Hepatic stellate cell (primary cell): Measurements from ENCODE around the gene DPP10.

Source experiments
- DNase-seq: peaks from one replicate; pipeline ENCODE4 v3.0.0; 2011; ENCODE audit warnings: low spot score

DPP10 gene

DNA sequence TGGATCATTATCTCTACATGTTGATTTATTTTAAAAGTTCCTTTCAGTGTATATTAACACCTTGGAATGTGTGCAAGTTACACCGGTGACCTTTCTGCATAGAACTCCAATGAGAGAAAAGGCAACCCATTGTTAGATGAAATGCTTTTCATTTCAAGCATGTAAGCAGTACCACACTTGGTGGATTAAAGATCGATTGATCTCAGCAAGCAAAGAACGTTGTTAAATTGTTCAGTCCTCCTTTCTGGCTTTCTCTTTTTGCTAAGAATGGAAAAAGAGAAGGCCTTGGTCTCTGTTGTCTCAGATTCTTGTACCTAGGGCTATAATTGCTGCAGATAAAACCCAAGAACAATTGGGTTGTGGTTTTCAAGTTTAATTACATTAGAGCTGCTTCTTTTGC lies 843.0 kb downstream of the DPP10 start:
- no peak for DNase-seq

DNA sequence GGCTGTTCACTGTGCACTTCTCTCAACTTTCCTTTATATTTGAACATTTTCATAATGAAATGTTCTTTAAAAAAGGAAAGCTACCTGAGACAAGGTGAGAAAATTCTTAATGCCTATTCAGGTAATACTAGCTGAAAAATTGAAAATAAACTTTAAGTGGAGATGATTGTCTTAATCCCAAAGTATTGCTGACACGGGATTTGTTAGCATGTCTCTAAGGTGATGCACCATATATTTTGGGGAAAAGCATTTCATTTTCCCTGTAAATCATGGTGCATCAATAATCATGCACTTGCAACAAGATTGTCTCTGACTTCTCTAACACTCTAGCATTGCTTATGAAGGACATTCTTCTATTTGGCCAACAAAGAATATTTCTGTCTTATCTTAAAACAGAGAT lies 848.0 kb downstream of the DPP10 start:
- no peak for DNase-seq

DNA sequence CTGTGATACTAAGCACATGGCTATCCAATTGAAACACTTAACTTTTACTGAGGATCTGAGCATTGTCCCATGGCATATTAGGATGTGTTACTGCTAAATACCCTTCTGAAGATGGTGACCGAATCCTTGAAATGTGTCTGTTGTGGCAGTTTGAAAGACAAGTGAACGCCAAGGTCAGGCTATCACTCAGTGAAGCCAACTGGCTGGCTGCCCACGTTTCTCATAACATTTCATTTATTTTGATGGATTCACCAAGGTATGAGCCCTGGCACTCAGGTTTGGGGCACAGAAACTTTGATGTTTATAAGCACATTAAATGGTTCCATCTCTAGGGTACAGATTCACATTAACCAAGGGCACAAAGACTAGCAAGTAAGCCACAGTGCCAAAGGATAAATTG lies 850.3 kb downstream of the DPP10 start:
- DNase-seq: no peak

DNA sequence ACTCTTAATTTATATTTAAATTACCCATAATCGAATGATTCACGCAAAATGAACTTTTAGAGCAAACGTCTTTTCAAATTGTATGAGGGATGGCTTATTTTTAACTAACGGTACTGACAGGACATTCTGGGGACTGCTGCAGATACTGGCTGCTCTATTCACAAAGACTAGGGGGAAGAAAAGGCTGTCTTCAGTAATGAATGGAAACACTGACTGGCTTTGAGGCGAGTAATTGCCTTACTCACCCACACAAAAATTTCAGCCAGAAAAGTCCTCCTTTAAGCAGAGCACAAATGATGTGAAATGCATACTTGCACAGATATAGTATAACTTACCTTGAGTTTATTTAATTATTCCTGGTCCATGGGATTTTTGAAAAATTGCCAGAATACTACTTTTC lies 852.6 kb downstream of the DPP10 start:
- DNase-seq: no peak

DNA sequence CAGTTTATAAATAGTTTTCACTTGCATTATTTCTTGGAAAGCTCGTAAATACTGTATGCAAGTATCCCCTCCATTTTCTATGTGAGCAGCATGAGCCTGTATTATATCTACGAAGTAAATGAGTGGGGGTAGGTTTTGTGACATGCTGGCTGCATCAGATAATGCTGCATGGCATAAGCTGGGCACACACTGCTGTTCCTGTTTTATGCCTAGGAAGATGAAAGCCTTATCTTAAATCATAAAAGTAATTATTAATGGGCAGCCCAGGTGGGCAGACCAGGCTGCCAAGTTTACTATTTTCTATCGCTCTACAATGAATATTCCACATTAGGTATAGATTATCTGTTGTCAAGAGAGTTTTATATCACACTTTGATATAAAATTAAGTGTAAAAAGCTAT lies 854.6 kb downstream of the DPP10 start:
- DNase-seq: no peak

DNA sequence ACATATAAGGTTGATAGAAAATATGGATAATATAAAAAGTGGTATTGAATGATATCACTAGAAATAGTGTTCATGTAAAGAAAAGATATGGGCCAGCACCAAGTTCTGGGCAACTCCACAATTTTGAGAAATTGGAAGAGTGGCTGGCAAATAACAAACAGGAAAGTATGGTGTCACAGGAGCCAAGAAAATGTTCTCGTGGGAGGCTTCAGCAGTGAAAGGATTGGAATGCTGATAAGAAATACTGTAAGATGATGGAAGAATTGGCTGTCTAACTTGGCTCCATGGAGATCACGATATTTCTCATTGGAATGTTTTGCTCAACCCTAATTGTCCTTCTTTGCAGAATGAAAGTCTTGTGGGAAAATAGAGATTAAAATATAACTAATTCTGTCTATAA lies 856.8 kb downstream of the DPP10 start:
- no peak for DNase-seq

DNA sequence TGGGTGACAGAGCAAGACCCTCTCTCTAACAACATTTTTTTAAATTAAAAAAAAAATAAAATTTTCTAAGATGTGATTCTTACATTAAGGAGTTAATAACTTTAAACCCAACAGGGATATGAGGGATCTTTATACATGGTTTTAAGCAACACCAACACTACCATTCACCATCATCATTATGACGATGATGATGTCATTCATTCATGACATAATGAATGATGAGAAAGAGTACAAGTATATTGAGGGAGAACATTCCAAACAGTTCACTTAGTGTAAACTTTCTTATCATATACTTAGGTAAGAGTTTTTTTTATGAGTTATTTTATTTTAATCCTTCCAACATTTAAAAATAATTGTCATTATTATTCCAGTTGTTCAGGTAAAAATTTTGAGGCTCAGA lies 863.3 kb downstream of the DPP10 start:
- DNase-seq: no peak

DNA sequence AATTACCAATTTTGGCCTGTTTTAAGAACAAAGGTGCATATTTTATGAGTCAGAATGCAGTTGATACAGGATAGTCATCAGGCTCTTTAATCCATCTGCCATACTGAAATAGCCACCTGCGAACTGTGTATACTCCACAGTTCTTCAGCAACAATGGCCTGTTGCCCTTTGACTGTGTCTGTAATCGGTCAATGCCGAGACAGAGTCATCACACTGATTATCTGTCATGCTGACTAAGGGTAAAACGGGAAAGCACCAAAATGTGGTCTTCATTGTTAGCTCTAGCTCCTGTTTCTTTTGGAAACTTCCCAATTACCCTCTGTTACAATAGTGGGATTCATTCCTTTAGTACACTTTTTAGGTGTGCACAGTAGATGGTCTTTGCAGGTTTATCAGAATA lies 871.7 kb downstream of the DPP10 start:
- DNase-seq: no peak

DNA sequence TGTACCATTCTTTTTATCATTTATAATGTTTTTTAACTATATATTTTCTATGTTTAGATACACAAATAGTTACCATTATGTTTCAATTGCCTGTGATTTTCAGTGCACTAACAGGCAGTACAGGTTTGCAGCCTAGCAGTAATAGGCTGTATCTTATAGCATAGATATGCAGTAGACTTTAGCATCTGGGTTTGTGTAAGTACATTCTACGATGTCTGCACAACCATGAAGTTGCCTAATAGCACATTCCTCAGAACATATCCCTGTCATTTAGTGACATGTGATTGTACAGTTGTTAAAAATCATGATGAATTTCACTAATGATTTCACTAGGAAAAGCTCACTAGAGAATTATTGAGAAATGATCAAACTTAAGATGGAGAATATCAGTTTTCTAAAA lies 884.6 kb downstream of the DPP10 start:
- no peak for DNase-seq

DNA sequence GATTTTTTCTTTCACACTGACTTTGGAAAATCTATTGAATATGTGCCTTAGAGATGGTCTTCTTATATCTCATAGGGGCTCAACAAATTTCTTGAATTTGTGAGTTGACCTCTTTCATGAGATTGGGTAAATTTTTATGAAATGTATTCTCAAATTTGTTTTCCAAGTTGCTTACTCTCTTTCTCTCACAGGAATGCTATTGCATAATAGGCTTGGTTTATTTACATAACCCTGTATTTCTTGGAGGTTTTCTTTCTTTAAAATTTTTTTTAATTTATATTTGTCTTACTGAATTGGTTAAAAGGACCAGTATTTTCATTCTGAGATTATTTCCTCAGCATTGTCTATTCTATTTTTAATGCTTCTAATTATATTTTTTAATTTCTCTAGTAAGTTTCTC lies 917.1 kb downstream of the DPP10 start:
- DNase-seq: no peak

DNA sequence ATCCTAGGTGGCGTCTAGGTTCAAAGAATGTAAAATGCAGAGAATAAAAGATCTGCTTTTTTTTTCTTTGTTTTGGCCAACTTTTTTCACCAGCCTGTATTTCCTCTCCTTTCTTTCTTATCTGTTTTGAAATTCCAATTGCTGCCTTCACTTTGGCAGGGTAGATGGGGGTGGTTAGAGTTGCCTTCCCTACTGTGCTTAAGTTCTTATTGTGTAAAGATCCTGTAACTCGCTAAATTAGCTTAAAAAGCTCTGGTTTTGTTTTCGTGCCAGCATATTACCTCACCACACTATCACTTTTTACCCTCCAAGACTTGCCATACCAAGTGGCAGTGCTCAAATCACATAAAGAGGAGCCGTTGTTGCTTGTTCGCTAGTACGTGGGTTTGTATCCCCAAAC lies 921.7 kb downstream of the DPP10 start:
- no peak for DNase-seq

DNA sequence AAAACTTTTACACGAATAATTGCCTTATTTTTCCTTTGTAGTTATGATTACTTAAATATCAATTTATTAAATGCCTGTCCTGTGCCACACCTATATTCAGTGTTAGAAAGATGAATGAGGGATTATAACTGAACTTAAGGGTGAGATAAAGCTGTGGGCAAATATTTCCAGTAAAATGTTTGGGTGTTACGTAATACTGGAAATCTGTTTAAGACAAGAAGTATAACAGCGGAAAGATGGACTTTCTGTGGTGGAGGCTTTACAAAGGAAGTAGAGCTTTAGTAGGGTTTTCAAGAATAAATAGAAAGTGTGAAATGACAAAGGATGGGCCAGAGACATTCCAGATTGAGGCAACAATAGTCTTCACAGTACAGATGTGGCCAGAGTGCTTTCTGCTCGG lies 927.0 kb downstream of the DPP10 start:
- no peak for DNase-seq

DNA sequence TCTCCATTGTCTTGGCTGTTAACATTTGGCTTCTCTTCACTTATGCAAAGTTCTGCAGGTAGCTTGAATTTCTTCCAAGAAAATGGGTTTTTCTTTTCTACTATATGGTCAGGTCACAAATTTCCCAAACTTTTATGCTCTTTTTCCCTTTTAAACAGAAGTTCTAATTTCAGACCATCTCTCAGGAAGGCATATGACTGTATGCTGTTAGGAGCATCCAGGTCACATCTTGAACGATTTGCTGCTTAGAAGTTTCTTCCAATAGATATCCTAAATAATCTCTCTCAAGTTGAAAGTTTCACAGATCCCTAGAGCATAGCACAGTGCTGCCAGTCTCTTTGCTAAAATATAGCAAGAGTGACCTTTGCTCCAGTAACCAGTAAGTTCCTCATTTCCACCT lies 932.5 kb downstream of the DPP10 start:
- no peak for DNase-seq

DNA sequence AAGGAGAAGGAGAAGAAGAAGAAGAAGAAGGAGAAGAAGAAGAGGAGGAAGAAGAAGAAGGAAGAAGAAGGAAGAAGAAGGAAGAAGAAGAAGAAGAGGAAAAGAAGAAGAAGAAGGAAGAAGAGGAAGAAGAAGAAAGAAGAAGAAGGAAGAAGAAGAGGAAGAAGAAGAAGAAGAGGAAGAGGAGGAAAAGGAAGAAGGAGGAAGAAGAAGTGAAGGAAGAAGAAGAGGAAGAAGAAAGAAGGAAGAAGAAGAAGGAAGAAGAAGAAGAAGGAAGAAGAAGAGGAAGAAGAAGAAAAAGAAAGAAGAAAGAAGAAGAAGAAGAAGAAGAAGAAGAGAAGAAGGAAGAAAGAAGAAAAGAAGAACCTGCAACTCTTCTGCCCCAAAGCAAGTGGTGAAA lies 942.0 kb downstream of the DPP10 start:
- DNase-seq: no peak

DNA sequence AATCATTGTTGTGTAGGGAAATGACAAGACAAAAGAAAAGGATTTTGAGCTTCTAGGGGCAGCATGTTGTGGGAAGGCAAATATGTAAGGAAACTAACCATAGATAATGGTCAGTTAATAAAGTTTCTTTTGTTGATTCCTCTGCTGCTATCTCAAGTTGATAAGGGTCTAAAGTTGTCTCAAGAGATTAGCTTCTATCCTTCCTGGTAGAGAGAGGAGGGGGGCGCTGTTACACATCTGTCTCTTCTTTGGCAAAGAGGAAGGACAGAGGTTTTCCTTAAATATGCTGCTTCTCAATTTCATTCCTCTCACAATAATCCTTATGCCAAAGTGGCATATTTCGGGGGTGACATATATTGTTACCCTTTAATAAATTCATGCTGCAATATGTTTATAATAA lies 944.0 kb downstream of the DPP10 start:
- DNase-seq: no peak

DNA sequence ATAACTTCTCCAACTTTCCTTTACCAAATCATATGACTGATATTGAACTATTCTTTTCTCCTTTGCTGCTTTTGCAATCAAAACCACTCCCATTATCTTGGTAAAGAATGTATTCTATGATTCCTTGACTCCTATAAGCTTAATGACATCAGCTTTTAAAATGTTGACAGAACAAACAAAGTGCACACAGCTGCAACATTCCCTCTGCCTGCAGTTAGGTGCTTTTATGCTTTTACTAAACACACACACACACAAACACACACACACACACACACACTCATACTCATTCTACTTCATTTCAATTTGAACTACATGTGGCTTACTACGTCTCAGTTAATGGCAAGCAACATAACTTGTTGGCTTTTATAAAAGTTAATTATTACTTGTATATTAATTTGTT lies 946.6 kb downstream of the DPP10 start:
- no peak for DNase-seq

DNA sequence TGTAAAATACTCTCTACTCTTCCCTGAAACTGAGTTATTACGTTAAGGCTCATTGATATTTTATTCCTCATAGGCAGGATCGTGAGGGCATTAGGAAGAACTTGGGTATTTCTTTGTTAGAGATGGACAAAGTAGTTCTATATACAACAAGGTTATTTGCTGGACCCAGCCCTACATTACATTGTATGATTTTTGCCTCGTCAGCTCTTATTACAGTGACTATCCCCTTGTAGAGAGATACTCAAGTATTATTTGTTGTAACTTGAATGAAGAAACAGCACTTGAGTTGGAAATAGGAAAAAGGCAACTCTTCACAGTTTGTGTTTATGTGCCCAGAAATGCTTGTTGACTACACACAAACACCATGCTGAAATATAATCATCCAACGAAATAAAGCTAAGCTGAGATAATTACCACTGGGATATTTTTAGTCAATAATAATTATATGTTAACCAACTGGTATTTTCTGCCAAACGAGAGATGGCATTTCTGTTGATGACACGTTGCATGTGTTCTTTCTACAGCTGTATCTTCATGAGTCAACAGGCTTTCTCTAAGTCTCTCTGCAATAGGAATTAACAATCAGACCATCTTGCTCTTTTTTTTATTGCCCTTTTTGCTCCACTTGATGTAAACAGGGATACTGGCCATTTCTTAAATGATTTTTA lies 947.6 kb downstream of the DPP10 start:
- no peak for DNase-seq

DNA sequence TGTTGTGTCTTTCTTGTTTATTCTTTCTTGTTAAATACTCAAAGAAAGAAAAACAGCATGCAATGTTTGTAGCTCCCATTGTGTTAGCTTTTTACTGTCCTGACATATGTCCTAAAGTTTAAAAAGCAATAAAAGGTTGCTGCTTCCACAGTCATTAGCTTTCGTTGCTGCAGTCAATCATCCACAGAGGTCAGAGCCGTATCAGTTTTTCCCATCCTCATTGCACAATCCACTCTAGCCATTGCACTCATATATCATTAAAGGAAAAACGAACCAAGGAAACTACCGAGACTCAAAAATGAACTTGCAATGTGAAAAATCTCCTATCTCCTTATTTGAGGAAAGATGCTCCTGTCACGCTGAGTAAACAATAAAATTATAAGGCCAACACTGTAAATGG lies 954.1 kb downstream of the DPP10 start:
- DNase-seq: no peak

DNA sequence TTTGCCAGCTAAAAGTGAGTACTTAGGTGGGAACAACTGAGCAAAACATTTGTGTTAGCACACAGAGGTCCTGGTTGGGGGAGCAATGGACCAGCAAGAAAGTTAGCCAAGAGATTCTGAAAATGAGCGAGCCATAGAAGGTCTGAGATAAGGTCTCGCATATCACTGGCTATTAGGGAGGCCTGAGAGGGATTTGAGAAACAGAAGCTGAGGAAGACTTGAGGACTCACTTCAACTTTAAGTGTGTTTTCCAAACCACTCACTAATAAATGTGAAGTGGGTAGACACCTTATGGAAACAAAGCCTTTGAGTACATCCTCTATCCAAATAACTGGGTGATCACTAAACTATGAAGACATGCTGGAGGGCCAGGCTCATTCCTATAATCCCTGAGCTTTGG lies 958.5 kb downstream of the DPP10 start:
- no peak for DNase-seq

DNA sequence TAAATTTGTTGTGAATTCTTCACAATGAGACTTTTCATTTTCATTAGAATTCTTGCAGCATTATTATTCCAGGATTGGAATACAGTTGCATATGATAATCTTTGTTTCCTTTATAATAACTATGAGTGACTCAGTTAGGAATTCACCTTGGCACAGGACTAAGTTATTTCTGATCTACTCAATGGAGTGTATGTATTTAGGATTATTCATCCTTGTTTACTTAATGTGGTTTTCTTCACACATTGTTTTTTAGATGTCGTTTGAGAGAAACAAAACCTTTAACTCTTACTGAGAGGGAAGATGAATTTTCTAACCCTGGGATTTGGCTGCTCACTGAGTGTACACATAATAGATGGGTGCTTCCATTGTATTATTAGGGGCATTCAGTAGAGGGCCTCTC lies 970.1 kb downstream of the DPP10 start:
- no peak for DNase-seq

DNA sequence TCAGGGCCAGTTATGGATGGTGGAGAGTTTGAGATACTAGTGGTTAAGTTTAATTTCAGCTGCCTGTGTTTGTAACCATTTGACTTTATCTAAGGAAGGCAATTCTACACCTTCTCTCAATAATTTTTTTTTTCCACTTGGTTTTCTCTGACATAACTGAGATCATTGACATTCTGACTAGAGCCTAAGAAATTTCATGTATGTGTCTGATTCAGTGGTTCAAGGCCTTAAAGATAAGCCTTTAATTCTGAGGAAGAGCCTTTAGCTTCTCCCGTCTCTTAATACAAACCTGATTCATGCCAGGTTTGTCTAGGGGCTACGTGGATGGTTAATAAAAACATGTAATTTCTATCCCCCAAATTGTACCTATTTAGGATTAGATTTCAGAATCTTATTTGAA lies 971.4 kb downstream of the DPP10 start:
- DNase-seq: no peak

DNA sequence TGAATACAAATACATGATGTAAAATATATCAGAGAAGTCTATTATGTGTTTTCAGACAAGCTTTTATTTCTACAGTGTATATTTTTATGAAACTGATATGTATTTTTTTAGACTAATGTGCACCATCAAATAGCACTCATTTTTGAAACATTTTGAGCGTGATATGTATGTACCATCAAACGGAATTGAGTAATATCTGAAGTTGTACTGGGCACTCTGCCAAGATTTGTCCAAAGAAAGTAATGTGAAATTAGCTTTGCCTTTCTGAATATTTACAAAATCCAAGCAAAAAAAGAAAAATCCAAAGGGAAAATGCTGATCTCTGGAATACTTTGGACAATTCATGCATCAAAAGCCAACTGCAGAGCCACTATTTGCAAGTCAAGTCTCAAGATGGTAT lies 972.0 kb downstream of the DPP10 start:
- no peak for DNase-seq

DNA sequence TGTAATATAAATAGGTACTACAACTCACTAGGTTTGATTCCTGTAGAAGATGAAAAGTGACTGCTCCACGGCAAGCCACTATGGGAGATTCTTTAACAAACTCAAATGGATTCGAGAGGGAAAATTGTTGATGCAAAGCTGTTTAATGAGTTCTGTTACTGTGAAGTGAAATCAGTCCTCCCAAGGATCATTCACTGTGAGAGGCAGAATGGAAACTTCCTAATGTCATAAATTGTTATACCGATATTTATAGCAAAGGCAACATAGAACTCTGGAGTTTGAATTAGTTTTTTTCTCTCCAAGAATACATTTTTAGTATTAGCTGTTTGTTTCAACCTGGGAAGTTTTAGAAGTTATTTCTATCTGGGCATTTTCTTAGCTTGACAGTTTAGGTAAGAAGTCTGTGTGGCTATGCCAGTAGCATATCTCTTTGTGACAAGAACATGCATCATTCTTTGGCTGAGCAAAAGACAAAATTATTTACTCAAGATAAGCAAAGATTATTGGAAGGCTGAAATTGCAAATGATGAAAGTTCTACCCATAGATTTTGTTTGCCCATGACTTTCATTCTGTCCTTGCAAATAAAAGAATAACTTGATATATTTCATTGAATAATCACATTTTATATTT lies 979.7 kb downstream of the DPP10 start:
- DNase-seq: no peak

DNA sequence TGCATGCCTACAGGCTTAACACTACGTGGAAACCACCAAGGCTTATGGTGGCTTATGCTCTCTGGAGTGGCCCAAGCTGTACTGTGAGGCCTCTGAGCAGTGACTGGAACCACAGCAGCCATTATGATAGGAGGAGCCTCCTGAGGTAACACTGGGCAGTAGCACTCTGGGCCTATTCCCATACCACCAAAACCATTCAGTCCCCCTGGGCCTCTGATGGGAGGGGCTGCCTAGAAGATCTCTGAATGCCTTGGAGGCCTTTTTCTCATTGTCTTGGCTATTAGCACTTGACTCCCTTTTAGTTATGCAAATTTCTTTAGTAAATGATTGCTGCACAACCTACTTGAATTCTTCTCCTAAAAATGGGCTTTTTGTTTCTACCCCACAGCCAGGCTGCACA lies 985.0 kb downstream of the DPP10 start:
- DNase-seq: no peak
